Measurements from ENCODE around the gene PARD3. TPM values are rescaled to one million over a fixed set of nuclear protein-coding genes. Genes with fewer than 3 reads are reported as not detected.

Gene PARD3
- total RNA-seq, 1 experiment from 2014 or later = 51.8 TPM

GRCh38 chr10:34558093-34558583 is 257.0 kb downstream of the PARD3 start:
- DNase-seq (ENCODE audit: low spot score) = no peak
- ChIA-PET CTCF (no interaction called here), POLR2A (no interaction called here)
- H3K4me3 Mint-ChIP-seq = no peak overlapping the region
- ATAC-seq = no peak
- no peaks in the 10 kb centered on the region for H3K27me3 Mint-ChIP-seq (ENCODE audit: low read depth)
- no peaks in the 10 kb centered on the region for H3K36me3 Mint-ChIP-seq
- no peaks in the 10 kb centered on the region for H3K9me3 Mint-ChIP-seq
- no peak overlapping the region for H3K27ac Mint-ChIP-seq
- peaks cover 26% of the 10 kb centered on the region for H3K4me1 Mint-ChIP-seq
- no peak for TF ChIP-seq ETV6 (CRISPR knock-in tag; IDR thresholded peaks at IDR 0.05)
- no peak for TF ChIP-seq KAT7 (CRISPR knock-in tag; IDR thresholded peaks at IDR 0.05; ENCODE audit: borderline replicate concordance)
- no peak for TF ChIP-seq TP53 (CRISPR knock-in tag; IDR thresholded peaks at IDR 0.05)
- no peak for TF ChIP-seq E2F4 (CRISPR knock-in tag; IDR thresholded peaks at IDR 0.05; ENCODE audit: borderline replicate concordance, low read depth)
- no peak for TF ChIP-seq SOX15 (CRISPR knock-in tag; IDR thresholded peaks at IDR 0.05)
- no peak for TF ChIP-seq NR2C2 (CRISPR knock-in tag; IDR thresholded peaks at IDR 0.05)
- TF ChIP-seq ZNF232 (CRISPR knock-in tag; IDR thresholded peaks at IDR 0.05) = no peak
- TF ChIP-seq ZNF138 (CRISPR knock-in tag; conservative IDR thresholded peaks at IDR 0.05) = no peak
- no peak for TF ChIP-seq MYBL2 (CRISPR knock-in tag; IDR thresholded peaks at IDR 0.05)
- no peak for TF ChIP-seq USF1 (CRISPR knock-in tag; IDR thresholded peaks at IDR 0.05)
- TF ChIP-seq ZNF532 (CRISPR knock-in tag; IDR thresholded peaks at IDR 0.05; ENCODE audit: borderline replicate concordance) = no peak
- TF ChIP-seq CREB1 (CRISPR knock-in tag; IDR thresholded peaks at IDR 0.05) = no peak
- no peak for TF ChIP-seq ELF4 (CRISPR knock-in tag; IDR thresholded peaks at IDR 0.05; ENCODE audit: low read depth)
- no peak for TF ChIP-seq GRHL2 (CRISPR knock-in tag; IDR thresholded peaks at IDR 0.05; ENCODE audit: insufficient replicate concordance, severe bottlenecking)
- no peak for TF ChIP-seq JUN (CRISPR knock-in tag; IDR thresholded peaks at IDR 0.05)
- no peak for TF ChIP-seq AR (CRISPR knock-in tag; IDR thresholded peaks at IDR 0.05)
- TF ChIP-seq E2F1 (CRISPR knock-in tag; IDR thresholded peaks at IDR 0.05) = no peak
